WERI-Rb-1 (cell line): ENCODE data around the gene ZNF865.

Experiments used
- DNase-seq: peaks from one replicate; pipeline ENCODE4 v3.0.0-alpha.2; 2020
- H3K27ac ChIP-seq: fragments of 250-450 bp; sonication (Bioruptor Pico); 2 replicates; pipeline ENCODE4 v1.5.1; 2020; ENCODE audit warnings: mild to moderate bottlenecking, moderate library complexity
- H3K27me3 ChIP-seq: fragments of 250-450 bp; sonication (Bioruptor Pico); 2 replicates; pipeline ENCODE4 v1.5.1; 2021; ENCODE audit warnings: mild to moderate bottlenecking, low read depth, moderate library complexity; ENCODE audit not compliant: insufficient read depth, severe bottlenecking
- H3K36me3 ChIP-seq: fragments of 250-450 bp; sonication (Bioruptor Pico); 2 replicates; pipeline ENCODE4 v1.5.1; 2020; ENCODE audit warnings: mild to moderate bottlenecking, moderate library complexity
- H3K4me3 ChIP-seq: 2 replicates; pipeline ENCODE4 v1.5.1; 2011; ENCODE audit warnings: low read depth, mild to moderate bottlenecking, control low read depth, low read length
- H3K9me3 ChIP-seq: fragments of 250-450 bp; sonication (Bioruptor Pico); 2 replicates; pipeline ENCODE4 v1.5.1; 2021; ENCODE audit warnings: mild to moderate bottlenecking, moderate library complexity; ENCODE audit not compliant: severe bottlenecking
- TF ChIP-seq, protein P1 (sequence below): IDR thresholded peaks from 2 replicates; pipeline ENCODE4 v1.5.1; 2011; ENCODE audit warnings: low read depth, mild to moderate bottlenecking, control low read depth, inconsistent platforms, low read length

The ZNF865 gene

GRCh38 chr19:55641426-55642152, 36.1 kb downstream of the ZNF865 start:
- DNase-seq = no peak

GRCh38 chr19:55642153-55643002, 36.9 kb downstream of the ZNF865 start:
- TF ChIP-seq, protein P1, sequence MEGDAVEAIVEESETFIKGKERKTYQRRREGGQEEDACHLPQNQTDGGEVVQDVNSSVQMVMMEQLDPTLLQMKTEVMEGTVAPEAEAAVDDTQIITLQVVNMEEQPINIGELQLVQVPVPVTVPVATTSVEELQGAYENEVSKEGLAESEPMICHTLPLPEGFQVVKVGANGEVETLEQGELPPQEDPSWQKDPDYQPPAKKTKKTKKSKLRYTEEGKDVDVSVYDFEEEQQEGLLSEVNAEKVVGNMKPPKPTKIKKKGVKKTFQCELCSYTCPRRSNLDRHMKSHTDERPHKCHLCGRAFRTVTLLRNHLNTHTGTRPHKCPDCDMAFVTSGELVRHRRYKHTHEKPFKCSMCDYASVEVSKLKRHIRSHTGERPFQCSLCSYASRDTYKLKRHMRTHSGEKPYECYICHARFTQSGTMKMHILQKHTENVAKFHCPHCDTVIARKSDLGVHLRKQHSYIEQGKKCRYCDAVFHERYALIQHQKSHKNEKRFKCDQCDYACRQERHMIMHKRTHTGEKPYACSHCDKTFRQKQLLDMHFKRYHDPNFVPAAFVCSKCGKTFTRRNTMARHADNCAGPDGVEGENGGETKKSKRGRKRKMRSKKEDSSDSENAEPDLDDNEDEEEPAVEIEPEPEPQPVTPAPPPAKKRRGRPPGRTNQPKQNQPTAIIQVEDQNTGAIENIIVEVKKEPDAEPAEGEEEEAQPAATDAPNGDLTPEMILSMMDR = no peak
- Histone ChIP-seq H3K27ac (no peak overlapping the region), H3K9me3 (no peaks in the 10 kb centered on the region), H3K27me3 (no peaks in the 10 kb centered on the region), H3K36me3 (peaks cover 21% of the 10 kb centered on the region), H3K4me3 (peak overlapping the region; percentile 87)
- DNase-seq = no peak

More at GRCh38 chr19:55641426-55642152, 36.1 kb downstream of the ZNF865 start:
- peak overlapping the region; percentile 92 for H3K27ac ChIP-seq
- H3K9me3 ChIP-seq = no peaks in the 10 kb centered on the region
- peaks cover 19% of the 10 kb centered on the region for H3K36me3 ChIP-seq
- TF ChIP-seq, protein P1 = no peak
- no peaks in the 10 kb centered on the region for H3K27me3 ChIP-seq
- peak overlapping the region; percentile 87 for H3K4me3 ChIP-seq

DNA sequence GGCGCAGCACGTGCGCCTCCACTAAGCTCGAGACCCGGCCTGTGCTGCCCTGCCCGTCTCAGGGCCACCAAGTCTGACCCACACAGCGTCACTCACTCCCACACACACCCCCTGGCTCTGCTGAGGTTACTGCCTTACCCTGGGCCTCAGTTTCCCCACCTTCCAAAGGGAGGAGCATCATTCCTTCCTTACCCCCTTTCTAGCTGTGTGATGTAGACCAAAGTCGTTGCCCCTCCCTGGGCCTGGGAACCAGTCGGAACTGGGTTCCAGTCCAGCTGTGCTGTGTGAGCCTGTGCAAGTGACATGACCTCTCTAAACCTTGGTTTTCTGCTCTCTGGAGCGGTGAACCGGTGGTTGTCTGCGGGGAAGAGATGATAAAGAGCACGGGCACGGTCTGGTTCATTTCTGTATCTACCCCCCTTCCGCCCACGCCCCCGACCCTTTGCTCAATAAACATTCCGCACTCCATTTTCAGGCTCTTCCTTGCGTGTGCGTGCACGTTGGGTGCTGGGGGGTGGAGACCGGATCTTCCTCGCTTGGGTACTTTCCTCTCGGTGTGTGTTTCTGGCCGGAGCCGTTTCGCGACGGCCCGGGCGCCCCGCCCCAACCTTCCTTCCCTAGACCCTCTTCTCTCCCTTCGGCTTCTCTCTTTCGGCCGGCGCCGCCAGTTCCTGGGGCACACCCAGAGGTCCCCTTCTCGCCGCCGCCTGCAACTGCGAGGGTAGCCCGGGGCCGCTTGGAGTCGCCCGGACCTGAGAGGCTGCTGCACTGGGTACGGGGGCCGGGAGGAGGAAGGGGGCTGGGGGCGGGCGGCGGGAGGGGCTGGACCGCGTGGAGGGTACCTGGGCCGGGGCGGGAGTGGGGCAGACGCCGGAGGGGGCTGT, 37.8 kb downstream of the ZNF865 start, which contains the start of gene ZNF581:
TSS of gene ZNF581 (plus strand) at position 647 of the 884 bp plus-strand sequence. CDS start 923 bp downstream, outside the sequence.
- H3K9me3 ChIP-seq = no peaks in the 10 kb centered on the region
- DNase-seq = peak; percentile 69
- peak within 1 kb of the TSS; percentile 71 for H3K27ac ChIP-seq
- H3K36me3 ChIP-seq = peaks cover 21% of the 10 kb centered on the region
- TF ChIP-seq, protein P1 = no peak
- no peaks in the 10 kb centered on the region for H3K27me3 ChIP-seq
- H3K4me3 ChIP-seq = peak within 1 kb of the TSS; percentile 86

- Histone ChIP-seq H3K4me3 (peak overlapping the region; percentile 86), H3K9me3 (no peaks in the 10 kb centered on the region), H3K27me3 (no peaks in the 10 kb centered on the region), H3K27ac (peak overlapping the region; percentile 71), H3K36me3 (peaks cover 17% of the 10 kb centered on the region)
- DNase-seq = no peak
- TF ChIP-seq, protein P1 = no peak
These were observed 38.4 kb downstream of the ZNF865 start for GRCh38 chr19:55643887-55644176.

GRCh38 chr19:55644191-55644833, 38.9 kb downstream of the ZNF865 start:
- Histone ChIP-seq H3K36me3 (peaks cover 18% of the 10 kb centered on the region), H3K9me3 (no peaks in the 10 kb centered on the region), H3K4me3 (peak overlapping the region; percentile 86), H3K27ac (peak overlapping the region; percentile 71), H3K27me3 (no peaks in the 10 kb centered on the region)
- DNase-seq = no peak
- TF ChIP-seq, protein P1 = no peak
